Caki2 (cell line): ENCODE measurements around the gene GSTM3. TPM values are rescaled to one million over a fixed set of nuclear protein-coding genes. Genes with fewer than 3 reads are reported as not detected.

ENCODE experiments used
- DNase-seq: peaks from one replicate; pipeline ENCODE4 v3.0.0-alpha.2; 2015; ENCODE audit warnings: low read depth
- in situ Hi-C: cut with HindIII; loops from 2 replicates; pipeline ENCODE4 v1.10.0; 2016; ENCODE audit warnings: low sequenced_read_pairs, low pct_unique_long_range_greater_than_20kb, mixed read lengths
- total RNA-seq: library from RNA; depleted of rRNA; stranded (reverse); fragments of >200 nt; shearing (Covaris generic); gene quantifications from 2 replicates; pipeline ENCODE4 v1.2.3, GENCODE V29; 2014; ENCODE audit warnings: low replicate concordance; rRNA removed

Gene GSTM3
- 90.4 and 119 TPM in 2 replicates for total RNA-seq

- in situ Hi-C loops, result no loop called here
- no peak for DNase-seq
Observed at GRCh38 chr1:109740615-109741373, at the start of gene GSTM3. Gene GSTM3 (minus strand): TSS chr1:109741038. CDS start chr1:109740287, 751 bp downstream.

DNA sequence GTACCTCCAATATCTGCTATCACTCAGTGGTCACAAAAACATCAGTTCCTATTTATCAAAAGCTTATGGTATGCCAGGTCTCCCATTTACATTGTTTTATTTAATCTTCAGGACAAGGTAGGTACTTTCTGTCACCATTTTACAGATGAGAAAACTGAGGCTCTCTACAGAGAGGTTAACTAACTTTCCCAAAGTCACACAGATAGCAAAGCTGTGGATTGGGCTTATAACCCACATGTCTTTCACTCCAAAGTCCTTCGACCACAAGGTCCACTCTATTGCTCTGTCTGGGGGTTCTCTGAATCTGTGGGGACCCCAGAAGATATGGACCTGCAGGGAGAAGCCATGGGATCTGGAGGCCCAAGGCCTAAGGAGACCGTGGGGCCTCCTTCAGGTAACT, 49.5 kb upstream of the GSTM3 start:
- in situ Hi-C loops, result no loop called here
- no peak for DNase-seq

DNA sequence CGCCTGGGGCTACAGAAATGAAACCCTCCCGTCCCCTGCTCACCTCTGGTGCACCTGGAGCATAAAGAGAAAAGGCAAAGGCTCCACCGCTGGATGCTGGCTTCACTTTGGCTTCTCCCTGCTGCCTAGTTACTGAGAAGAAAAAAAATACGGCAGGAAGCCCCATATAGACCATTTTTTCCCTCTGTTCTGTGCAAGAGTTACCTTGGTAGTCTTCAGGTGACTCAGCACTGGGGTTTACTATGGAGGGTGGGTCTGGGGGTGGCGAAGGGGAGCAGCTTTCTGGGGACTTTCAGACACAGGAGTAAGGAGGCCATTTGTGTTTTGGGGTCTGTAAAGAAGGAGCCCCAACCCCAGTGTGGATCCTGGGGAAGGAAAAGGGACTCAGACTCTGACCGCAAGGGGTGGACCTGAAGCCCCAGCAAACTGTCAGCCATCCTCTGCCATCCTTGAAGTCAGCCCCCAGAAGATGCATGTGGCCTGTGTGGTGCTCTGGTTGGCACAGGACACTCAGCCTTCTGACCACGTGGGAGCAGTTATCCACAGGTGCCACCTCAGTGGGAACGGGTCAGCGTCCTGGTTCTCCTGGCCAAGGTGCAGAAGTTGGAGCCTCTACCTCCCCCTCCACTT, 48.8 kb upstream of the GSTM3 start:
- in situ Hi-C loops, result no loop called here
- DNase-seq, result no peak

DNA sequence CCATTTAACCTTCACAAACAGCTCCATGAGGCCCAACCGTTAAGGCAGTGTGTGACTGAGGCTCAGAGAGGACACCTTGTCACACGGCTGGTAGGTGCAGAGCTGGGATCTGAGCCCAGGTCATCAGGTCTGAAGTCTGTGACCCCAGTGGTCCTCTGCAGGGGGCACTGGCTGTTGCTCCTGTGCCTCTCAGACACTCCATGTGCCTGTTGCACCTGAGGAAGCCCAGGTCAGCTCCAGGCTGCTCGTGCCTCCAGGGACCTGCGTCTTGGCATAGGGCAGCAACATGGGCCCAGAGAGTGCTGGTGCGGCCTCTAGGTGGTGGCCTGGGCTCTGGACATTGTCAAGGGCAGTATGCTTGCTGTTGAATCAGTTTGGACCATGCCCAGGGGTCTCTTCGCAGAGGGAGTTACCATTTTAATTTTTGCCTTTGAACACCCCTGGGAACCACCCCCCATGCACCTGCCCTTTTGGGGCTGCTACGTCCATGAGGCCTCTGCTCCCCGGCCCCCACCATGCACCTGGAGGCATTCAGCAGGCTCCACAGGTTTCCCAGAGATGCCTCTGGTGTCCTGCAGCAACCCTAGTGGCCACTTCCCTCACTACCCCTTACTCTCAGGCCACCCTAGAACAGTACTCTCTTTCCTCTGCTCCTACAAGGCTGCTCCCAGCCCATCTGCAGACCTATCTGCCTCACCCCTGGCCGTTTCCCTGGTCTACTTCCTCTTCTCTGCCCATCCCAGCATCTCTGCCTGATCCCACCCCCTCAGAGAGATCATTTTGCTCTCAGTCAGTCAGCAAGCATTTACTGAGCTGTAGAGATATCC, 48.1 kb upstream of the GSTM3 start:
- in situ Hi-C loops, result no loop called here
- DNase-seq, result no peak

DNA sequence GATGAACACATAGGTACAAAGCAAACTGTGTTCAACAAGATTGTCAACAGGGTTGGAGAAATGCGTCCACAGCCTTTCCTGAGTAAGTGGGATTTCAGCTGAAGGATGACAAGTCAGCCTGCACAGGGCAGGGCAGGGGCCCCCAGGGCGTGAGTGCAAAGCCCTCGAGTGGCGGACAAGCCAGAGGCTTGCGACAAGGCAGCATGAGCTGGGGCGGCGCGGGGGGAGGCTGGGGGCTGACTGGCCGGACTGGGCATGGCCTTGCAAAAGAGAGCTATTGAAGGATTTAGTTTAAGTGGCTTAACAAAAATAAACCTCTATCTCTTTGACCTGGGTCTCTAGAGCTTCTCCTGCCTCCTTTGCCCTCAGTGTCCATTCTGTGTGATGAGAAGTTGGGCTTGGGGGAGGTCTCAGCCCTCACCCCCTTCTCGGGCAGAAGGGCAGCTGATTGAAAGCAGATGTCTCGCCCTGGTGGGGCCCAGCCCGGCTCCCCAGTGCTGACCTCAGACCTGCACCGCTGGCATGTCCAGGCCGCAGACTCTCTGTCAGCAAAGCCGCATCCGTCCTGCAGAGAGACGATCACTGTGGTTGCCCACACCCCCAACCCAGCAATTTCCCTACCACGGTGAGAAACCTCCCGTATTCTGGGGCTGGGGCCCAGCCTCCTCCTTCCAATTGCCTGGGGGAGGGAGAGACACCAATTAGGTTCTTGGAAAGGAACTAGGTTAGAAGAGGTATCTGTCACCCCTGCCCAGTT, 47.2 kb upstream of the GSTM3 start:
- DNase-seq, result no peak
- in situ Hi-C loops, result no loop called here

DNA sequence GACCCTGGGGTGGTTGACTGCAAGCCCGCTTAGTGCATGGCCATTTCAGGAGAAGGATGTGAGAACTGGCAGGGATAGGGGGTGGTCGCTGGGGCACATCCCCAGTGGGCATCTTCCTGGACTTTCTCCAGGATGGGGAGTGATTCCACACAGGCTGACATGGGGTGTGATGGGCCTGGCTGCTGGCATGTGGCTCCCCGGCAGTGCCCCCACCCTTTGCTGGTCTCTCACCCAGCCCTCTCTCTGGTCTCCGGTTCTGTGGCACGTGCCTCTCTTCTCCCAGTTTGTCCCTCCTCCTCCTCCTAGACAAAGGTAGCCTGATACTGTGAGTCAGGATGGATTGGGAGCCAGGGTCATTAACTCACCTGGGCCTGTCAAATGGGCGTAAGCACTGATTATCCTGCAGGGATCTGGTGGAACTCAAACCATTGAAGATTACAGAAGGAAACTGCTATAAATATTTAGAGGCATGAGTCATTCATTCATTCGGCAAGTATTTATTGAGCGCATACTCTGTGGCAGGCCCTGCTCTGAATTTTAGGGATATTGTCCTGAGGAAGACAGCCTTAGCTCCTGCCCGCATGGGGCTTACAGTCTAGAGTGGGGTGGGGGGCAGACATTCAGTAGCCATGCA, 46.5 kb upstream of the GSTM3 start:
- in situ Hi-C loops, result no loop called here
- no peak for DNase-seq

DNA sequence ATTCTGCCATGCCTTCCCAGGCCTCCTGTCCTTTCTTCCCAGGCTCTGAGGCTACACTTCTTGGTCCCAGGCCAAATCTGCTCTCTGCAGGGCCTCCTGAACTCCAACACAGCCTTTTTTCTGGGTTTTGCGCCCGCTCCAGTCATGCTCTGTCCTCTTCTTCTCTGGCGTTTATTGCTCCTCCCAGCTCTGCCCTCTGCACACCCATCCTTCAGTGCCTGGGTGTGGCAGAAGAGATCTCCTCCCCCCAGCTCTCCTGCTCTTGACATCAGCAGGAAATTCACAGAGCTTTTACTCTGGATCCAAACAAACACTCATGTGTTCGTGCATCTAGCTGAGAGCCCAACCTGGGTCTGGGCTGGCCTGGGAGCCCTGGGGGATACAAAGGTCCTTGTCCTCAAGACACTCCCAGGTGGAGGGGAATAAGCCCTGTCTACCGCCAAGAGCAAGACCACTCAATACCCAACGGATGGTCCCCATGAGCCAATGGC, 45.7 kb upstream of the GSTM3 start:
- in situ Hi-C loops, result no loop called here
- peak; percentile 90 for DNase-seq

GRCh38 chr1:109786112-109786480, 45.3 kb upstream of the GSTM3 start:
- DNase-seq, result no peak
- in situ Hi-C loops, result no loop called here

DNA sequence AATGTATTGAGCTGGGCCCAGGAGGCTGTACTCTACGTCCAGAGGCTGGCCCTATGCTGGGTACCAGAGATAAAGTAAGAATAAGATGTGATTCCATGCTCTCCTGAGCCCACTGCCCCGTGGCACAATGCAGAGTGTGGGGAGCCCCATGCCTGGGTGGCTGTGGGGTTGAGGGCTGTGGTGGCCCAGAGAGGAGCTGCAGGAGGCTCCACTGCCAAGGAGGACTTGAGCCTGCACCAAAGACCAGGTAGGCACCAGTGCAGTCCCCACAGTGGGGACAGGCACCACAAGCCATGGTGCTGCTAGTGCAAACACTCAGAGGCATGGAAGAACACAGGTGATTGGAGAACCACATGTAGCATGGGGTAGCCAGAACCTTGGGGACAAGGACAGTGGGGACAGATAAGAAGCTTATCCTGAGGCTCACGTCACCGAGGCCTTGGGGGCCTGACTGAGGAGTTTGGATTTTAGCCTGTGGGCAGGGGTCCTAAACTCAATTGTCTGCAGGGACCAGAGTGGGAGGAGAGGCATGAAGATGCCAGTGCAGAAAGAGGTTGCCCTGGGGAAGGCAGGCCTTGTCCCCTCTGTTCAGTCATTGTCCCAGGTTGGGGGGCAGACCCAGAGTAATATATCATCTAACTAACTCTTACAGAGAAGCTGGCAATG, 44.7 kb upstream of the GSTM3 start:
- DNase-seq, result no peak
- in situ Hi-C loops, result no loop called here

GRCh38 chr1:109784551-109785252, 43.9 kb upstream of the GSTM3 start:
- in situ Hi-C loops, result no loop called here

DNA sequence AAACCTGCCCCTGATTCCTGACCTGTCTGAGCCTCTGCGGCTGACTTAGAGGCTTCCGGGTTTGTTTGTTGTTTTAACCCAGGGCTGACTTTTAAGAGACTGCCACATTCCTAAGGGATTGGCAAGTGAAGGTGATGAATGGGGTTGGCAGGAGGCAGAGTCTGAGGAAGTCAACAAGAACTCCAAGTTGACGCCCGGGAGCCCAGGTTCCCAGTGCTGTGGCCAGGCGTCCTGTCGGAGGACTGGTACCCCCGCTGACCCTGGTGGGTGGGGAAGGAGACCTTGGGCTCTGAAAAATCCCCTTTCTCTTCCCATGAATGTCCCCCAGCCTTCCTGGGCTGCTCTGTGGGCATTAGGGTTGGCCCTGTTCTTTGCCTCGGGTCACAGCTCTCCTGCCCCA, 42.6 kb upstream of the GSTM3 start:
- in situ Hi-C loops, result no loop called here

More at GRCh38 chr1:109784551-109785252, 43.9 kb upstream of the GSTM3 start:
- no peak for DNase-seq

DNA sequence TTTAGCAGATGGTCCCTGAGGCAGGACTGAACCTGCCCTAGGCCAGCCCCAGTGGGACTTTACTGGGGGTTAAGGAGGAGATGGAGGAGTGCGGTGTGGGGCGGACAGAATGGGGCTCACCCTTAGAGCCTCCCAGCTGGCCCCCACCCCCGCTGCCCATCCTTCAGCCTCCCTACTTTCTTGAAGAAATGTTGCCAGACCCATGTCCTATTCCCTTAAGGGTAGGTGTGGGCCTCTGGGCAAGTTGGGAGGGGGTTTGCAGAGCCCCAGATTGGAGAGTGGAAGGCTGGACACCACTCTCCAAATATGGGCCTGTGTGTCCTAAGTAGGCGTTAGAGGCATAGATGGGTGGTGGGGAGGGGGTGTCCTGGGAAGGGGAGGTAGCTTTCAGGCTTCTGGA, 42.1 kb upstream of the GSTM3 start:
- in situ Hi-C loops, result no loop called here

More for the DNA sequence above, 42.6 kb upstream of the GSTM3 start:
- DNase-seq, result peak; percentile 81

DNA sequence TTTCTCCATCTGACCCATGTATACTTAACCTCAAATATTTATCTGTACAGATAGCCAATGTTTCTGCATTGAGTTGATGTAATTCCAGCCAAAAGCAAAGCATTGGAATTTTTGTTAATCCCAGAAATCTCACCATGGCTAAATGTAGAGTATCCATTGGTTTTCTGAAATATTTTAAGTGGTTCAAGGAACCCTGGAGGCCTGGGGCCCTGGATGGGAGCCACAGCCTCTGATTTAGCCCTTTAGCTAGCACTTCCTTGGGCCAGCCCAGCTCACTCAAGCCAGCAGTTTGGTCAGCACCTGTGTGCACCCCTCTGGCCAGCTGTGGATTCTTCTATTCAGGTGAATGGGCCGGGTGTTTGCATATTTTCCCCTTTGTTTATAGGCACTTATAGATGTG, 41.7 kb upstream of the GSTM3 start:
- in situ Hi-C loops, result no loop called here

More for the DNA sequence above, 42.1 kb upstream of the GSTM3 start:
- DNase-seq, result no peak

GRCh38 chr1:109781806-109782205, 41.0 kb upstream of the GSTM3 start:
- no peak for DNase-seq
- in situ Hi-C loops, result no loop called here

More for the DNA sequence above, 41.7 kb upstream of the GSTM3 start:
- DNase-seq, result no peak

- no peak for DNase-seq
- in situ Hi-C loops, result no loop called here
Observed at GRCh38 chr1:109780982-109781381, 40.1 kb upstream of the GSTM3 start.

DNA sequence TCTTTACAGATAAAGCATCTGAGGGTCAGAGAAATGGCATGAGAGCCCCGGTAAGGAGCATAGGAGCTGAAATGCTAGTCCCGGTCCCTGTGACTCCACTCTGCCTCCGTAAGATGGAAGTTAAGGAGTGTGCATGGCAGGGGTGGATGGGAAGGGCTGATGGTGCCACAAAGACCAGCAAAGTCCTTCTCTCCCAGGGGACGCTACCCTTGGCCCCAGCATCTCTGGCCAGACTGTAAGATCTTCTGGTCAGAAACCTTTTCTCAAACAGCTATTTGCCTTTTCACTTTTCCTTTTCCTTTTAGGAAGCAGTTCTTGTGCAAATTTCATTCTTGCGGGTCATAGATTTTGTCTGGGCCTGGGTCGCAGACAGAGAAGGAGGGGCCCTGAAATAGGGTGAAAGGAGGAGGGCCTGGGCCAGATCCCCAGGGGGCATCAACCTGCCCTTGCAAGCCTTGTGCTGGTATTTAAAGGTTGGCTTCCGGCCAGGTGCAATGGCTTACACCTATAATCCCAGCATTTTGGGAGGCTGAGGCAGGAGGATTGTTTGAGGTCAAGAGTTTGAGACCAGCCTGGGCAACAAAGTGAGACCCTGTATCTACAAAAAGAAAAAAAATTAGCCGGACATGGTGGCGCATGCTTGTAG, 37.3 kb upstream of the GSTM3 start:
- in situ Hi-C loops, result no loop called here
- DNase-seq, result no peak
